HG03175 (cell line): ENCODE measurements around the gene ABCG1.
"Not testable (repeated sequence)": the region's sequence is repeated elsewhere in the genome, so short reads cannot be mapped to it uniquely, and the experiment has no call there.

Experiments used
- ATAC-seq: cut with Tn5 transposase; IDR thresholded peaks from one replicate; pipeline ENCODE4 v1.9.1; 2021; ENCODE audit warnings: mild to moderate bottlenecking, moderate library complexity; ENCODE audit not compliant: unreplicated experiment

The ABCG1 gene

GRCh38 chr21:42288962-42289361 lies 70.0 kb downstream of the ABCG1 start:
- no peak for ATAC-seq

DNA sequence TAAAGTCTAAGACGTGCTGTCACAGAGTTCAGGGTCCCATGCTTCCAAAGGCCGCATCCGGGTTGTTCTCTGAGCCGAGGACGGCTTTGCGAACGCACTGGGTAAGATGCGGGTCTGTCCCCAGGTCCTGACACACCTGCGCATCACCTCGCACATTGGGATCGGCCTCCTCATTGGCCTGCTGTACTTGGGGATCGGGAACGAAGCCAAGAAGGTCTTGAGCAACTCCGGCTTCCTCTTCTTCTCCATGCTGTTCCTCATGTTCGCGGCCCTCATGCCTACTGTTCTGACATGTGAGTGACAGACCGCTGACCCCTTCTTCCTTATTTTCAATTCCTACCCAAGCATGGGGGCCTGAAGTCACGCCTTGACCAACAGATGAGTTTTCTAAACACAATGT lies 71.0 kb downstream of the ABCG1 start:
- ATAC-seq = no peak

DNA sequence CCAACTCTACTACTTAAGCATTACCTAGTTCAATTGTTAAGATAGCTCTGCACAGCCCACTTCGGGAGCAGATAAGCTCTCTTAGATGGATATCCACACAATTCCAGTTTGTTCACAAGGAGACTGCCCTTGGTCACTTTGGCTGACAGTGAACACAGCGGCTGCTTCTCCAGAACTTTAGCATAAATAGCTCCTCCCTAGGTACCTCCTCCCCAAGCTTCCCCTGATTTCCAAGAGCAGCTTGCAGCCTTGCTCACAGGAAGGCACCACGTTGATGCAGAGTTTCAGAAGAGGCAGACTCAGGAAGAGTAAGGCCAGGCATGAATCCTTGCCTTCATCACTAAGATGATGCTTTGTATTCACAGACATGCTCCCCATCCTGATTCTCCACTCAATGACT lies 71.6 kb downstream of the ABCG1 start:
- ATAC-seq = no peak

DNA sequence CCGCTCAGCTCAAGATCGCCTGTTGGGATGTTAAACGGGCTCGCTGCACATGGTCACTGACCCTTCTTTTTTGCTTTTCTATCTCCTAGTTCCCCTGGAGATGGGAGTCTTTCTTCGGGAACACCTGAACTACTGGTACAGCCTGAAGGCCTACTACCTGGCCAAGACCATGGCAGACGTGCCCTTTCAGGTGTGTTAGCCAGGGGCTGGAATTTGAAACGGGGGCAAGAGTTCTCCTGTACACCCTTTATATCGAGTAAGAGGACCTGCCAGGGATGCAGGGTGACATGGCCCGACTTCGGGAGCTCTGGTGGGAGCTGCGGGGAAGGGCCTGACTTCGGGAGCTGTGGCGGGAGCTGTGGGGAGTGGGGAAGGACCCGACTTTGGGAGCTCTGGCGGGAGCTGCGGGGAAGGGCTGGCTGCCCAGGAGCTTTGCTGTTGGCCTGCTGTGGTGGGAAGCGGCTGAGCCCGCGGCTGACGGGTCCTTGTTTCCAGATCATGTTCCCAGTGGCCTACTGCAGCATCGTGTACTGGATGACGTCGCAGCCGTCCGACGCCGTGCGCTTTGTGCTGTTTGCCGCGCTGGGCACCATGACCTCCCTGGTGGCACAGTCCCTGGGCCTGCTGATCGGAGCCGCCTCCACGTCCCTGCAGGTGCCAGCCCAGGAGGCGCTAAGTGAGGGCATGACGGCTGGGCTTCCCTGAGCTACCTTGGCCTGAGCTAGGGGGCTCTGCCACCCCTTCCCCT lies 72.2 kb downstream of the ABCG1 start:
- no peak for ATAC-seq

DNA sequence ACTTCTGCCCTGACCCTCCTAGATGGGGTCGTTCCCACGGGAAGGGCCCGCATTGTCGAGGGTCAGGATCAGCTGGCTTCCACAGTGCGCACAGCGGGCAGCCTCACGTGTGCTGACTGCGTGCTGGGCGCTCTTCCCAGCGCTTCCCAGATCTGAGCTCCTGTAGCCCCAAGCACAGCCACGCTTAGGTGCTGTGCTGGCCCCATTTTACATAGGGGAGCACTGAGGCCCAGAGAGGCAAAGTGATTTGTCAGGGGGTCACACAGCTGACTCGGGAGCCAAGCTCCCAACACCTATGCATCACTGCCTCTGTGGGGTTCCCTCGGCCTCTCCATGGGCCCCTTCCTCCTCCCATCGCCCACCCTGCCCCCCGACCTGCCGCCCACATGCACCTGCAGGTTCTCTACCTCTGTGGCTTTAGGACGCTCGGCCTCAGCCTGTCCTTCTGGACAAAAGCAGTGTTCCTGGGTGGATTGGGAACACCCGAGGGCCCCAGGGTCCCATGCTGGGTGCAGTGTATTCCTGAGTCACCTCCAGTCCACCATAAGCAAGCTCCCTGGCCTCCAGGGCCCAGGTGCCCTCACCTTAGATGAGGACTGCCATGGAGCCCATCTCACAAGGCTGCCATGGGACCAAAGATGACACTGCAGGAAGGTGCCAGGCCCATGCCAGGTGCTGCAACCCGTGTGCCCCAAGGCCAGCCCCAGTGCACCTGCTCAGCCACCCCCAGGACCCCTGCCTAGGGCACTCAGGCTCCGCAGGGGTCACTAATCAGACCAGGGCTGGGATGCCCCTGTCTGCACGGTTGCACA lies 73.0 kb downstream of the ABCG1 start:
- ATAC-seq = no peak

- ATAC-seq = not testable (repeated sequence)
Measured at GRCh38 chr21:42292563-42293142, 73.7 kb downstream of the ABCG1 start.

GRCh38 chr21:42293649-42294272 lies 74.8 kb downstream of the ABCG1 start:
- ATAC-seq = no peak

DNA sequence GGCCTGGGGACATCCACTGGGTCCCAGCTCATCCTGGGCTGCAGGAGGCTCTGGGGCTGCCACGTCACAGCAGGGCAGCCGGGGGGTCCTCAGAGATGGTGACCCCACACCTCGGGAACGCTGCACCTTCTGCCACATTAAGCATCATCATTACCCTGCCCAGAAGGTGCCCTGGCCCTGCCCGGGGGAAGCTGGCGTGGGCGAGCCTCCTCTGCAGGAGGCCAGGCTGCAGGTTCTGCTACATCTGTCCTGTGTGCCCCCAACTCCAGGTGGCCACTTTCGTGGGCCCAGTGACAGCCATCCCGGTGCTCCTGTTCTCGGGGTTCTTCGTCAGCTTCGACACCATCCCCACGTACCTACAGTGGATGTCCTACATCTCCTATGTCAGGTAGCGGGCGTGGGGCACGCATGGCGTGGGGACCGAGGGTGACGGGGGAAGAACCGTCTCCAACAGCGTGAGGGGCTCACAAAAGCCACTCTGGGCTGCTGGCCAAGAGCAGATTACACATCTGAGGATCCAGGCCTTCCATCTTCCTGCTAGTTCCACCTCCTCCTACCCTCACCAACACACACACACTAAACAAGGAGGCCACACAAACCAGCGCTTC lies 75.4 kb downstream of the ABCG1 start:
- ATAC-seq = no peak

DNA sequence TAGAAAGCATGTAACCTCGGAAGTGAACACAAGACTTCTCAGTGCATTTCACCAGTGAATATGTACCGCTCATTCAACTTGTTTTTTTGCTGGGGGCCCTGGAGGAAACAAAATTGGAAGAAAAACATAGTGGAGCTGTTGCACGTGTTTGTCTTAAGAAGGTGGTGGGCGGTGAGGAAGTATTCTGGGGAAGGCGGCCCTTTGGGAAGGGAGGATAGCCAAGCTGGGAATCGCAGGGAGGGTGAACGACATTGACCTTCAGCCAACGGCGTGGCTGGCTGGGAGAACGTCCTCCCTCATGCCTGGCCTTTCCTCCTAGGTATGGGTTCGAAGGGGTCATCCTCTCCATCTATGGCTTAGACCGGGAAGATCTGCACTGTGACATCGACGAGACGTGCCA lies 76.9 kb downstream of the ABCG1 start:
- ATAC-seq = no peak

- ATAC-seq = no peak
Measured at GRCh38 chr21:42296501-42296900, 77.6 kb downstream of the ABCG1 start.

DNA sequence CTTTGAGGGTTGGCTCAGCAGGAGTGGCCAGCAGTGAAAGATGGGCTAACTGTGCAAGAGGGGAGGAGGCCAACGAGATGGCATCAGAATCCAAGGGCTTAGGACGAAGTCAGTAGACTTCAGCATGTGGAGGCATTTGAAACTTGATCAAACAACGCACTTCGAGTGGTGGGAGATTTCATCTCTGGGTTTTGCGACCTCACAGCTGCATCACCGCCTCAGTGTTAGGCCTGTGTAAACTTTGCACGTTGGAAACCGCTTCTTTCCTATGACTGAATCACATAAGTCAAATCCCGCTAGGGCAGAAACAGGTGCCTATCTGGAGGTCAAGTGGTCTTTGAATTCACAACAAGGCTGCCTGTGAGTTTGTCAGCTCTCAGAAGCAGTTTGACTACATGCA lies 78.4 kb downstream of the ABCG1 start:
- no peak for ATAC-seq

DNA sequence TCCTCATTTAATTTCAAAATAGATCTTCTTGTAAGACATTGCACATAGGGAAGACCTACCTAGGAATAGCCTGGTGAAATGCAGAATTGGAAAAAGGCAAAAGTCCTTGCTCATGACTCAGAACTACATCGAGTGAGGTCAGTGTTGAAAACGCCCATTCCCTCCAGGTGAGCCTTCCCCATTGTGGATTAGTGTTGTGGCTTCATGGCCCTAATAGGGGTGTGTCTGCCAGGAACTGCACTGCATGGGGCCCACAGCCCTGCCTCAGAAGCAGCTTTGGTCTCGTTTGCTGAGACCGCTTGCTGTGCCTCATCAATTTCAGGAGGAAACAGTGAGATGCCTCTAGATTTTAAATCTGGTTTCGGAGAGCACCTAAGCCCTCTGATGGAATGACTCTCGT lies 79.3 kb downstream of the ABCG1 start:
- ATAC-seq = no peak

- no peak for ATAC-seq
Measured at GRCh38 chr21:42298657-42299056, 79.7 kb downstream of the ABCG1 start.

- ATAC-seq = no peak
Measured at GRCh38 chr21:42299324-42300044, 80.5 kb downstream of the ABCG1 start.

DNA sequence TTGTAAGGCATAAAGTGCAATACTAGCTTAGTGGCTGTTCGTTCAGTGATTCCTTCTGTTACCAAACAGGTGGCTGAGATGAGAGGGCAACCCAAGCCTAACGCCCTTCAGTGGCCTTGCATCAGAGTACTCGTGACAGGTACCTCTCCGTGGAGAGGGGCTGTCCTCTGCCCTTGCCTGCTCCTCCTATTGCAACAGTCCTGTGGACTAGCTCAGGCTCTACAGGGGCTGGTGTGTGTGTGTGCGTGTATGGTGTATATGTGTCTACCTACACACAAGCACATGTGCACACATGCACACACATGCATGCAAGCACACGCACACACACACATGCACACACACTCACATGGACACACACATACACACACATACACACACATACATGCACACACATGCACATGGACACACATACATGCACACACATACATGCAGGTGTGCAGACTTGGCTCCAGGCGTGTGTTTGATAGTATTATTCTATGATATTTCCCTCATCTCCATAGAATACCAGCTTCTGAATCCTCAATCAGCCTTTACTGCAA lies 81.2 kb downstream of the ABCG1 start:
- no peak for ATAC-seq

GRCh38 chr21:42300956-42301355 lies 82.0 kb downstream of the ABCG1 start:
- no peak for ATAC-seq

- ATAC-seq = no peak
Measured at GRCh38 chr21:42301371-42302075, 82.6 kb downstream of the ABCG1 start.

DNA sequence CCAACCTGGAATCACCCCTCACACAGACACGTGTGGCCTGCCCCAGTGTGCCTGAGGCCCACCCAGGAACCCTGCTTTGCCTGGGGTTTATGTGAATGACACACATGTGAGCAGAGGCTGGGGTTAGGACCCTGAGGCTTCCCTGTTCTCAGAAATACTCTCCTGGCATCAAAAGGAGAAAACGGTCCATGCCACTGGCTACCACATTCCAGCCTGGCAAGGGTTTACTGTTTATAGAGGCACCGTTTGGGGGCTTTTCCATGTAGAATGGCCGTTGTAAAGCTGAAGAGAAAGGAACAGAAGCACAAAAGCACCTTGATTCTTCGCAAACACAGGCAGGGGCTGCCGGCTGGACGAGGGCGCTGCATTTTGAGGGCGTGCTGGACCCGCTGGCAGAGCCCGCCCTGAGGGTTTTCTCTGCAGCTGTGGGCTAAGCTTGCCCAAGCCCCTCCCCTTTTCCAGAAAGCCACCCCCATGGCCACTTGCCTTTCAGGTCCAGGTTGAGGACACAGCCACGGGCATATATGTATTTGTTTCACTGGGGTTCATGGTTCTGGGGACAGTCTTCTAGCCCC lies 83.2 kb downstream of the ABCG1 start:
- ATAC-seq = no peak

DNA sequence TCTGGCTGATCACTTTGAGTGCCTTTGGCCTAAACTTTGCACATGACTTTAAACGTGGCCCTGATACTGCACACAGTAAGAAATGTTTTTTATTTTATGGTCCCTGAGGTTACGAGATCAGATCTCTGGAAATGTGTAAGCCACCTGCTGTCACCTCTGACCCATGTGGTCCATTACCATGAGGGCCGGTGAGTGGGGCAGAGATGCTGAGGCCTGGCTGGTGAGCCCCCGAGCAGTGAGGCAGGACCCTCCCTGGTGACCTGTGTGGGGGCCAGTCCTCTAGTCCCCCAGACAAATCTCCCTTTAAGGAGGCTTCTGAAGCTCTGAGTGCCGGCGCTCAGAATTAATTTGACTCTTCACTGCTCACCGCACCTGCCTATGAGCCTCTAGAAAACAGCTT lies 83.9 kb downstream of the ABCG1 start:
- no peak for ATAC-seq
